Stimulated activated naive CD8-positive, alpha-beta T cell treated with anti-CD3 and anti-CD28 coated beads, Interleukin-15, amount 100 ng/mL, for 72 hours (primary cell): ENCODE data around the gene NAV2.

Experiments
- ATAC-seq: fragments of 150-1000 bp; cut with Tn5 transposase; 2 replicates; pipeline ENCODE4 v1.10.0; 2021; ENCODE audit warnings: mild to moderate bottlenecking, moderate library complexity
- DNase-seq, 2 donors: peaks; one replicate each; pipeline ENCODE4 v3.0.0; 2021 to 2022
- H3K27ac Mint-ChIP-seq, 2 donors: one replicate each; pipeline ENCODE4 v1.8.0; 2022; ENCODE audit warnings: mild to moderate bottlenecking in 2 of 2, mixed read lengths in 2 of 2, moderate library complexity in 2 of 2
- H3K27me3 Mint-ChIP-seq: one replicate; pipeline ENCODE4 v1.8.0; 2022; ENCODE audit warnings: mixed read lengths
- H3K4me1 Mint-ChIP-seq: one replicate; pipeline ENCODE4 v1.8.0; 2022; ENCODE audit warnings: mild to moderate bottlenecking, mixed read lengths
- H3K4me3 Mint-ChIP-seq, 2 donors: one replicate each; pipeline ENCODE4 v1.8.0; 2022; ENCODE audit warnings: mild to moderate bottlenecking in 2 of 2, mixed read lengths in 2 of 2, moderate library complexity in 1 of 2
- H3K9me3 Mint-ChIP-seq, 2 donors: one replicate each; pipeline ENCODE4 v1.8.0; 2022; ENCODE audit warnings: mixed read lengths in 2 of 2

The NAV2 gene

GRCh38 chr11:19679952-19680828 lies 32.4 kb upstream of the NAV2 start:
- DNase-seq (no peak), ATAC-seq (no peak)
- Mint-ChIP-seq H3K27me3 (peaks cover 24% of the 10 kb centered on the region), H3K9me3 (no peaks in the 10 kb centered on the region), H3K4me3 (no peak overlapping the region), H3K4me1 (no peaks in the 10 kb centered on the region), H3K27ac (no peak overlapping the region)

- DNase-seq, result no peak
These were observed 31.7 kb upstream of the NAV2 start for GRCh38 chr11:19680829-19681368.

GRCh38 chr11:19683141-19683805 lies 29.4 kb upstream of the NAV2 start:
- no peak overlapping the region for H3K4me3 Mint-ChIP-seq
- no peaks in the 10 kb centered on the region for H3K4me1 Mint-ChIP-seq
- no peak overlapping the region for H3K27ac Mint-ChIP-seq
- no peak for ATAC-seq
- no peaks in the 10 kb centered on the region for H3K9me3 Mint-ChIP-seq
- H3K27me3 Mint-ChIP-seq, result peaks cover 39% of the 10 kb centered on the region
- DNase-seq, result no peak

More at GRCh38 chr11:19680829-19681368, 31.7 kb upstream of the NAV2 start:
- Mint-ChIP-seq H3K4me1 (no peaks in the 10 kb centered on the region), H3K9me3 (no peaks in the 10 kb centered on the region), H3K27ac (no peak overlapping the region), H3K27me3 (peaks cover 23% of the 10 kb centered on the region), H3K4me3 (no peak overlapping the region)
- ATAC-seq, result no peak

- peaks cover 42% of the 10 kb centered on the region for H3K27me3 Mint-ChIP-seq
- no peak for DNase-seq
These were observed 28.7 kb upstream of the NAV2 start for GRCh38 chr11:19683862-19684491.

GRCh38 chr11:19686234-19686633 lies 26.4 kb upstream of the NAV2 start:
- Mint-ChIP-seq H3K27ac (no peak overlapping the region), H3K4me1 (no peaks in the 10 kb centered on the region), H3K9me3 (no peaks in the 10 kb centered on the region), H3K27me3 (peaks cover 33% of the 10 kb centered on the region), H3K4me3 (no peak overlapping the region)
- DNase-seq (no peak), ATAC-seq (no peak)

More at GRCh38 chr11:19683862-19684491, 28.7 kb upstream of the NAV2 start:
- H3K4me1 Mint-ChIP-seq, result no peaks in the 10 kb centered on the region
- H3K27ac Mint-ChIP-seq, result peak overlapping the region in 1 of 2 donors; percentile 51
- ATAC-seq, result no peak
- H3K4me3 Mint-ChIP-seq, result no peak overlapping the region
- no peaks in the 10 kb centered on the region for H3K9me3 Mint-ChIP-seq

GRCh38 chr11:19687392-19687791 lies 25.2 kb upstream of the NAV2 start:
- Mint-ChIP-seq H3K4me1 (no peaks in the 10 kb centered on the region), H3K4me3 (no peak overlapping the region), H3K9me3 (no peaks in the 10 kb centered on the region), H3K27me3 (peaks cover 33% of the 10 kb centered on the region), H3K27ac (no peak overlapping the region)
- DNase-seq, result no peak
- ATAC-seq, result no peak

- Mint-ChIP-seq H3K9me3 (no peaks in the 10 kb centered on the region), H3K27me3 (peaks cover 30% of the 10 kb centered on the region), H3K27ac (no peak overlapping the region), H3K4me3 (no peak overlapping the region), H3K4me1 (no peaks in the 10 kb centered on the region)
- no peak for DNase-seq
- ATAC-seq, result no peak
These were observed 23.2 kb upstream of the NAV2 start for GRCh38 chr11:19689281-19690000.

GRCh38 chr11:19690885-19691284 lies 21.8 kb upstream of the NAV2 start:
- H3K27ac Mint-ChIP-seq, result no peak overlapping the region
- peaks cover 24% of the 10 kb centered on the region for H3K27me3 Mint-ChIP-seq
- ATAC-seq, result no peak
- H3K4me1 Mint-ChIP-seq, result no peaks in the 10 kb centered on the region
- DNase-seq, result no peak
- H3K4me3 Mint-ChIP-seq, result no peak overlapping the region
- H3K9me3 Mint-ChIP-seq, result no peaks in the 10 kb centered on the region

- no peaks in the 10 kb centered on the region for H3K4me1 Mint-ChIP-seq
- no peak overlapping the region for H3K4me3 Mint-ChIP-seq
- no peaks in the 10 kb centered on the region for H3K9me3 Mint-ChIP-seq
- peaks cover 20% of the 10 kb centered on the region for H3K27me3 Mint-ChIP-seq
- no peak for ATAC-seq
- no peak overlapping the region for H3K27ac Mint-ChIP-seq
- no peak for DNase-seq
These were observed 20.7 kb upstream of the NAV2 start for GRCh38 chr11:19691815-19692500.

- H3K4me3 Mint-ChIP-seq, result no peak overlapping the region
- DNase-seq (no peak), ATAC-seq (no peak)
- H3K27me3 Mint-ChIP-seq, result peaks cover 24% of the 10 kb centered on the region
- no peaks in the 10 kb centered on the region for H3K9me3 Mint-ChIP-seq
- H3K27ac Mint-ChIP-seq, result no peak overlapping the region
- no peaks in the 10 kb centered on the region for H3K4me1 Mint-ChIP-seq
These were observed 19.5 kb upstream of the NAV2 start for GRCh38 chr11:19693146-19693545.

- peaks cover 18% of the 10 kb centered on the region for H3K27me3 Mint-ChIP-seq
- H3K27ac Mint-ChIP-seq, result peak overlapping the region in 1 of 2 donors; percentile 33
- no peak for ATAC-seq
- no peak for DNase-seq
- H3K4me3 Mint-ChIP-seq, result no peak overlapping the region
- H3K4me1 Mint-ChIP-seq, result no peaks in the 10 kb centered on the region
- H3K9me3 Mint-ChIP-seq, result no peaks in the 10 kb centered on the region
These were observed 17.8 kb upstream of the NAV2 start for GRCh38 chr11:19694796-19695345.

GRCh38 chr11:19696073-19696472 lies 16.6 kb upstream of the NAV2 start:
- Mint-ChIP-seq H3K27ac (no peak overlapping the region), H3K4me1 (no peaks in the 10 kb centered on the region), H3K9me3 (no peaks in the 10 kb centered on the region), H3K27me3 (peaks cover 18% of the 10 kb centered on the region), H3K4me3 (no peak overlapping the region)
- DNase-seq (no peak), ATAC-seq (no peak)

GRCh38 chr11:19696904-19697303 lies 15.7 kb upstream of the NAV2 start:
- no peak for DNase-seq
- no peaks in the 10 kb centered on the region for H3K4me1 Mint-ChIP-seq
- no peaks in the 10 kb centered on the region for H3K9me3 Mint-ChIP-seq
- H3K27ac Mint-ChIP-seq, result no peak overlapping the region
- no peak for ATAC-seq
- peaks cover 22% of the 10 kb centered on the region for H3K27me3 Mint-ChIP-seq
- no peak overlapping the region for H3K4me3 Mint-ChIP-seq

- H3K27me3 Mint-ChIP-seq, result peaks cover 25% of the 10 kb centered on the region
- no peak overlapping the region for H3K27ac Mint-ChIP-seq
- H3K4me3 Mint-ChIP-seq, result no peak overlapping the region
- H3K9me3 Mint-ChIP-seq, result no peaks in the 10 kb centered on the region
- no peak for ATAC-seq
- DNase-seq, result no peak
- H3K4me1 Mint-ChIP-seq, result no peaks in the 10 kb centered on the region
These were observed 14.9 kb upstream of the NAV2 start for GRCh38 chr11:19697721-19698121.
